B cell (primary cell): Measurements from ENCODE around the gene SLC38A1. TPM values are rescaled to one million over a fixed set of nuclear protein-coding genes. Genes with fewer than 3 reads are reported as not detected.

ENCODE experiments used
- ATAC-seq: fragments of 200-7000 bp; cut with Tn5 transposase; one replicate; pipeline ENCODE4 v1.10.0; 2021; ENCODE audit warnings: low read depth, mild to moderate bottlenecking, moderate number of reproducible peaks, moderate library complexity
- CTCF ChIA-PET: fragments of 350-600 bp; sonication (Branson Sonifier 250); formaldehyde crosslinking; loops from one replicate; lab custom pipeline; 2021; ENCODE audit warnings: antibody characterized with exemption, inconsistent platforms; lab: Charles Lee
- POLR2A ChIA-PET: fragments of 350-600 bp; sonication (Branson Sonifier 250); formaldehyde crosslinking; loops from one replicate; lab custom pipeline; 2021; ENCODE audit warnings: antibody characterized with exemption; lab: Charles Lee
- DNase-seq: peaks from one replicate; pipeline ENCODE4 v3.0.0; 2013
- H2AFZ ChIP-seq: 2 replicates; pipeline ENCODE4 v1.6.1; 2012; ENCODE audit warnings: mild to moderate bottlenecking, low read depth, low read length; ENCODE audit not compliant: insufficient read depth, poor library complexity, severe bottlenecking
- H3K27ac ChIP-seq, 2 donors: 1 replicate in 1 of 2; 2 replicates in 1 of 2; pipeline ENCODE4 v1.5.1; 2012 to 2013; ENCODE audit warnings: low read length in 2 of 2, mild to moderate bottlenecking in 2 of 2, moderate library complexity in 1 of 2
- H3K27me3 ChIP-seq, 4 experiments: fragments of 200-600 bp in 1 of 4; sonication (generic) in 1 of 4; replicated peaks in 1 of 4; 1 replicate in 2 of 4; 2 replicates in 2 of 4; pipeline versions ENCODE4 v1.6.1 to v1.7.0; 2013 to 2016; ENCODE audit warnings: low read length in 3 of 4, mild to moderate bottlenecking in 2 of 4, mixed read lengths in 1 of 4, moderate library complexity in 1 of 4; ENCODE audit not compliant: insufficient read depth in 4 of 4, control insufficient read depth in 3 of 4; ENCODE audit errors: control extremely low read depth in 1 of 4
- H3K36me3 ChIP-seq, 2 experiments: replicated peaks in 1 of 2; 1 replicate in 1 of 2; 2 replicates in 1 of 2; pipeline versions ENCODE4 v1.6.1 to v1.7.1; 2013; ENCODE audit warnings: low read length in 1 of 2; ENCODE audit not compliant: insufficient read depth in 2 of 2, control insufficient read depth in 1 of 2; ENCODE audit errors: control extremely low read depth in 1 of 2, extremely low read depth in 1 of 2
- H3K4me1 ChIP-seq, 2 donors: fragments of 200-600 bp in 1 of 2; sonication (generic) in 1 of 2; 1 replicate in 1 of 2; 2 replicates in 1 of 2; pipeline versions ENCODE4 v1.5.1 to v1.6.1; 2013 to 2017; ENCODE audit warnings: low read length in 2 of 2; ENCODE audit not compliant: control insufficient read depth in 2 of 2, insufficient read depth in 2 of 2
- H3K4me2 ChIP-seq: replicated peaks from 2 replicates; pipeline ENCODE3; 2012; ENCODE audit warnings: mild to moderate bottlenecking, low read depth, low read length; ENCODE audit not compliant: poor library complexity, severe bottlenecking
- H3K4me3 ChIP-seq, 5 experiments: fragments of 200-600 bp in 1 of 5; sonication (generic) in 1 of 5; 1 replicate in 3 of 5; 2 replicates in 2 of 5; pipeline versions ENCODE4 v1.5.1 to v1.7.0; 2011 to 2016; ENCODE audit warnings: low read length in 4 of 5, mild to moderate bottlenecking in 4 of 5, low read depth in 2 of 5, control low read depth in 1 of 5, moderate library complexity in 1 of 5; ENCODE audit not compliant: insufficient read depth in 1 of 5; ENCODE audit errors: control extremely low read depth in 1 of 5, extremely low read depth in 1 of 5
- H3K79me2 ChIP-seq: fragments of 200-600 bp; sonication (generic); one replicate; pipeline ENCODE4 v1.6.0; 2016; ENCODE audit warnings: low read length; ENCODE audit not compliant: control insufficient read depth, insufficient read depth
- H3K9ac ChIP-seq: fragments of 200-600 bp; sonication (generic); 2 replicates; pipeline ENCODE4 v1.6.1; 2017; ENCODE audit warnings: mild to moderate bottlenecking, low read length, moderate library complexity
- H3K9me3 ChIP-seq, 3 donors: one replicate each; pipeline versions ENCODE4 v1.6.1 to v1.7.1; 2013; ENCODE audit warnings: low read length in 2 of 3; ENCODE audit not compliant: control insufficient read depth in 2 of 3, insufficient read depth in 1 of 3; ENCODE audit errors: control extremely low read depth in 1 of 3
- H4K20me1 ChIP-seq: 2 replicates; pipeline ENCODE4 v1.6.0; 2012; ENCODE audit warnings: mild to moderate bottlenecking, low read length; ENCODE audit not compliant: insufficient read depth, control insufficient read depth, poor library complexity, severe bottlenecking
- H3K27ac Mint-ChIP-seq: one replicate; pipeline ENCODE4 v1.8.0; 2021; ENCODE audit warnings: mixed read lengths
- H3K27me3 Mint-ChIP-seq: one replicate; pipeline ENCODE4 v1.8.0; 2021; ENCODE audit warnings: mixed read lengths
- H3K4me1 Mint-ChIP-seq: one replicate; pipeline ENCODE4 v1.8.0; 2021; ENCODE audit warnings: mixed read lengths
- H3K4me3 Mint-ChIP-seq: one replicate; pipeline ENCODE4 v1.8.0; 2021; ENCODE audit warnings: mixed read lengths
- H3K9me3 Mint-ChIP-seq: one replicate; pipeline ENCODE4 v1.8.0; 2022; ENCODE audit warnings: mixed read lengths; ENCODE audit not compliant: insufficient read depth
- CTCF ChIP-seq: fragments of 200-600 bp; IDR thresholded peaks from one replicate; pipeline ENCODE4 v1.8.0; 2022; ENCODE audit warnings: antibody characterized with exemption, mild to moderate bottlenecking
- EZH2 ChIP-seq: IDR thresholded peaks from 2 replicates; pipeline ENCODE4 v1.6.1; 2012; ENCODE audit warnings: borderline replicate concordance, low read depth, mild to moderate bottlenecking, moderate library complexity, low read length; ENCODE audit not compliant: insufficient read depth, poor library complexity, severe bottlenecking
- WGBS: methylation state at CpG from one replicate; pipeline ENCODE4 v1.1.5; 2013; ENCODE audit warnings: missing lambda C conversion rate; ENCODE audit not compliant: insufficient coverage; 5-methylcytosine and 5-hydroxymethylcytosine counted together
- intact Hi-C: fragments of 100-400 bp; cut with micrococcal nuclease; formaldehyde crosslinking; loops from one replicate; pipeline ENCODE4 v1.10.0; 2022
- polyA plus RNA-seq: library from polyadenylated mRNA; depleted of rRNA; stranded (reverse); fragments of >200 nt; gene quantifications from 2 replicates; pipeline ENCODE4 v1.2.3, GENCODE V29; 2012
- total RNA-seq, 2 donors: library from RNA; stranded (reverse); fragments of 120-200 nt in 1 of 2; gene quantifications; 1 replicate in 1 of 2; 2 replicates in 1 of 2; pipeline versions ENCODE4 v1.2.3 to v1.2.4, GENCODE V29; 2013 to 2022

SLC38A1 gene
- total and polyA plus RNA-seq, 2 donors (not counting 1 experiment from before 2014, with no cell fraction given): 38.1 to 205 TPM

- H3K4me2 ChIP-seq: no peak overlapping the region
- no peaks in the 10 kb centered on the region for H3K9me3 ChIP-seq
- ATAC-seq (no peak), DNase-seq (peak; percentile 23)
- H3K4me1 Mint-ChIP-seq: peaks cover 88% of the 10 kb centered on the region
- POLR2A ChIA-PET: no interaction called here
- no peak overlapping the region for H3K9ac ChIP-seq
- WGBS: 100% methylated on average over 1 of the region's 1 CpG
- H3K27me3 ChIP-seq: no peaks in the 10 kb centered on the region
- no peaks in the 10 kb centered on the region for H3K27me3 Mint-ChIP-seq
- TF ChIP-seq CTCF (no peak), EZH2 (no peak)
- no peaks in the 10 kb centered on the region for H3K9me3 Mint-ChIP-seq
- CTCF ChIA-PET: interaction anchor here (1.5 kb wide), 1 partner anchor 23 kb away, joined by 4 read pairs; no protein-coding TSS in a partner anchor
- H3K36me3 ChIP-seq: peaks cover under 1 to 2% of the 10 kb centered on the region in 2 experiments
- no peak overlapping the region for H2AFZ ChIP-seq
- H3K4me1 ChIP-seq: peaks cover 79 to 84% of the 10 kb centered on the region in 2 donors
- no peak overlapping the region for H3K27ac Mint-ChIP-seq
- no peak overlapping the region for H3K4me3 ChIP-seq
- H3K79me2 ChIP-seq: peaks cover 4% of the 10 kb centered on the region
- no peaks in the 10 kb centered on the region for H4K20me1 ChIP-seq
- intact Hi-C loops: loop anchor here (5.0 kb wide), 1 partner anchor 36 kb away; no protein-coding TSS in a partner anchor
- H3K27ac ChIP-seq: peak overlapping the region in 1 of 2 donors; percentile 61
- peak overlapping the region; percentile 2 for H3K4me3 Mint-ChIP-seq
Observed at GRCh38 chr12:46181465-46181864, 87.4 kb downstream of the SLC38A1 start.

GRCh38 chr12:46179693-46180452 lies 89.0 kb downstream of the SLC38A1 start:
- Histone ChIP-seq H3K4me3 (peak overlapping the region in 2 of 5 experiments; percentile 15 to 35), H4K20me1 (no peaks in the 10 kb centered on the region), H3K9ac (peak overlapping the region; percentile 24), H3K27me3 (no peaks in the 10 kb centered on the region), H3K4me2 (peak overlapping the region; percentile 61), H3K79me2 (peaks cover 4% of the 10 kb centered on the region), H3K9me3 (no peaks in the 10 kb centered on the region), H2AFZ (no peak overlapping the region), H3K36me3 (peaks cover 0 to 2% of the 10 kb centered on the region in 2 experiments), H3K27ac (peak overlapping the region; percentile 43 to 75), H3K4me1 (peaks cover 73 to 78% of the 10 kb centered on the region in 2 donors)
- Mint-ChIP-seq H3K4me3 (peak overlapping the region; percentile 44), H3K27me3 (no peaks in the 10 kb centered on the region), H3K27ac (peak overlapping the region; percentile 4), H3K9me3 (no peaks in the 10 kb centered on the region), H3K4me1 (peaks cover 85% of the 10 kb centered on the region)
- peak; percentile 57 for DNase-seq
- WGBS: no CpG with 5 or more reads among the region's 7 CpGs
- peak; percentile 53 for ATAC-seq
- POLR2A ChIA-PET: interaction anchor here (0.5 to 1.1 kb wide), 2 partner anchors 69 to 89 kb away, joined by 3 to 4 read pairs; partner anchors contain the start of gene SLC38A1
- no peak for TF ChIP-seq EZH2
- no peak for TF ChIP-seq CTCF
- intact Hi-C loops: loop anchor here (5.0 kb wide), 1 partner anchor 37 kb away; no protein-coding TSS in a partner anchor
- CTCF ChIA-PET: interaction anchor here (0.6 to 1.3 kb wide), 4 partner anchors 9 to 1114 kb away, joined by 3 read pairs; no protein-coding TSS in a partner anchor
